Kidney capillary endothelial cell (primary cell): ENCODE results near the gene CEMIP2.

ENCODE experiments used
- DNase-seq: peaks from one replicate; pipeline ENCODE4 v3.0.0-alpha.2; 2018; ENCODE audit warnings: low spot score

CEMIP2 gene

GRCh38 chr9:71637926-71638325 is 130.4 kb downstream of the CEMIP2 start:
- DNase-seq, result no peak

GRCh38 chr9:71637375-71637774 is 130.9 kb downstream of the CEMIP2 start:
- no peak for DNase-seq

DNA sequence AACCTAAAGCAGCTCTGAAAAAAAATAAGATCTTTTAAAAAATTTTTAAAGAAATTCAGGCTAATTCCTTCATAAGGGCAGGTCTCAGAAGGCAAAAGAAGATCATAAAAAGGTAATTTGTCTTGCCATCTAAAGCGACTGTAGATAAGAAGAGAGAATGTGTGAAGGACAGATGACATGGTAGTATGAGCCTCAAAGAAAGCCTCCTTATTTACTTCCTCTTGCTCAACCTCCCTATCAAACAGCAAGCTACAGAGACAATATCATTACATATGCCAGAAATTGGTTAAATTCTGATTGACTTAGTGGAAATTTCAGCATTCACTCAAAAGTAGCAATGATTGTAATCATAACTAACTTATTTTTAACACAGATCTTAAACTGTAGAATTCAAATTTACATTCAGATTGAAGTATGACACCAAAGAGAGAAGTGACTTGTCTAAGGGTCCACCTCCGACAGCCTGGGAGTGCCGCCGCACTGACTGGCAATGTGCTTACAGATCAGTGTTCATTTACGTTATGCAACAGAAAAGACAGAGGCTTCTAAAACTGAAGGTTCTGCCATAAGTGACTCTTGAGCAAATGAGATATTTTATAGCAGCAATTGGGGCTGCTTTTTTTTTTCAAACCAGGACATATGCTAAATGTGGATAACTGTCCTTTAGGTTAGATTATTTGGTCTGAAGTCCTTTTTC is 132.0 kb downstream of the CEMIP2 start:
- no peak for DNase-seq

DNA sequence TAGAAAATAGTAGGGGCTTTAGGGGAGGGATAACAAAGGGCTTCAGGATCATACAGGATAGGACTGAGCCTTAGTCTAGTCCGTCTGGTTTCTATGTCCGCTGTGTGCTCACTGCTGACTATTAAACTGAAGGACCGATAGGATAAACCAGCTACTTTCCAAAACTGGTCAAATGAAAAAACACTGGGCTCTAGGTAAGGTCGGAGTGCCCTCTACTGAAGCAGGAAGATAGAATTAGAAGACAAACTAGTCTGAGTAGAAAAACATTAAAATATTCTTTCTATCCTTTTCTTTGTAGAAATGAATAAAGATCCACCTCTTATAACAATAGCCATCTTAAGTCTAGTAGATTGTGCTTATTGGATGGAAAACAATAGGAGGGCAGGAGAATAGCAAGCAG is 133.6 kb downstream of the CEMIP2 start:
- DNase-seq, result no peak
